Esophagus muscularis mucosa (tissue), 3 donors: ENCODE results near the gene RFC5.

ENCODE experiments used
- CTCF ChIP-seq, 3 experiments: fragments of 200-600 bp in 2 of 3; fragments of 450-650 bp in 1 of 3; sonication (generic) in 2 of 3; IDR thresholded peaks; one replicate each; pipeline ENCODE4 v1.5.1; 2017 to 2019; ENCODE audit warnings: antibody characterized with exemption in 3 of 3, mild to moderate bottlenecking in 2 of 3, moderate library complexity in 1 of 3
- POLR2A ChIP-seq: fragments of 450-650 bp; IDR thresholded peaks from one replicate; pipeline ENCODE4 v1.6.1; 2017; ENCODE audit warnings: antibody characterized with exemption, moderate library complexity, mild to moderate bottlenecking, low read depth

GRCh38 chr12:118053071-118053985, 36.8 kb downstream of the RFC5 start:
- no peak for TF ChIP-seq POLR2A
- no peak for TF ChIP-seq CTCF (IDR thresholded peaks at IDR 0.05)
